Nephron progenitor cell (in vitro differentiated cells): ENCODE results near the gene NHLRC2.

ENCODE experiments used
- DNase-seq: peaks from one replicate; pipeline ENCODE4 v3.0.0; 2021
- H3K27ac Mint-ChIP-seq: 2 replicates; pipeline ENCODE4 v1.8.0; 2021; ENCODE audit warnings: mild to moderate bottlenecking, moderate library complexity, mixed read lengths
- H3K27me3 Mint-ChIP-seq: 2 replicates; pipeline ENCODE4 v1.8.0; 2021; ENCODE audit warnings: mild to moderate bottlenecking, low read depth, mixed read lengths; ENCODE audit not compliant: poor library complexity
- H3K36me3 Mint-ChIP-seq: 2 replicates; pipeline ENCODE4 v1.8.0; 2021; ENCODE audit warnings: low read depth, mixed read lengths
- H3K4me1 Mint-ChIP-seq: 2 replicates; pipeline ENCODE4 v1.8.0; 2021; ENCODE audit warnings: mixed read lengths
- H3K4me3 Mint-ChIP-seq: 2 replicates; pipeline ENCODE4 v1.8.0; 2021; ENCODE audit warnings: mild to moderate bottlenecking, moderate library complexity, mixed read lengths
- H3K9me3 Mint-ChIP-seq: 2 replicates; pipeline ENCODE4 v1.8.0; 2021; ENCODE audit warnings: mild to moderate bottlenecking, moderate library complexity, mixed read lengths
- TF ChIP-seq, protein P1 (sequence below): fragments of 200-600 bp; sonication (generic); IDR thresholded peaks from 2 replicates; pipeline ENCODE4 v1.5.0; 2021; ENCODE audit warnings: antibody characterized with exemption

NHLRC2 gene

DNA sequence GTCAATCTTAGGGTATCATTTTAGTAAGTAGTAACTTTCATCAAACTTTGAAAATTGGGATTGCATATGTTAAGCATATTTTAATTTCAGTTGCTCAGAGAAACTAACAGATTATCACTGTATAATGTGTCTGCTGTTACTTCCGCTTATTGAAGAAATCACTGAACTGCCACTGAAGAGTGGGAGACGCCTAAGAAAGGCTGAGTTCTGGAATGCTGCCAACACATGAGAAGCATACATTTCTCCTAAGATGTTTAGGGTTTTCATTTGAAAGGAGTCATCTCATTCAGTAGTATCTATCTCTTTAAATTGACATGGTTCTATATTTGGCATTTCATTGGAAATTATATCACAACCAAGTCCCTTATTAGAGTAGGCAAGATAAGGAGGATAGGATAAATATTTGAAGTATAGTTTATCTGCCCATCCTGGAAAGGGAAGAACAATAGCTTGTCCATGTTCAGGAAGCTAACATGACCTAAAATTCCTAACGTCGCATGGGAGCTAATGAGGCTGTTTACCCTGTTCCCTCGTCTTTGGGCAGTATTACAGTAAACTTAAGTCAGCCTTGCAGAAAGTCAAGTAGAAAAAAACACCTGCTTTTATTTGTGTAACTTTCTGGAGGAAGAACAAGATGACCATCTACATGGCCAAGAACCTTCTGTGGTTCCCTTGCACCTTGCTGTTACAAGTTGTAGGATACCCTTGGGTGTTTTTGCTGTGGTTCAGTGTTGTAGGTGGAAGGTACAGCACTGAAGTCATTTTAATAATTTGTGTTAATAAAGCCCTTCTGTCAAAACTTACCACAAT is 67.3 kb downstream of the NHLRC2 start:
- Mint-ChIP-seq H3K4me1 (no peaks in the 10 kb centered on the region), H3K27ac (no peak overlapping the region), H3K9me3 (peaks cover 20% of the 10 kb centered on the region), H3K36me3 (peaks cover 15% of the 10 kb centered on the region), H3K27me3 (peaks cover 15% of the 10 kb centered on the region), H3K4me3 (no peak overlapping the region)
- no peak for DNase-seq
- TF ChIP-seq, protein P1, sequence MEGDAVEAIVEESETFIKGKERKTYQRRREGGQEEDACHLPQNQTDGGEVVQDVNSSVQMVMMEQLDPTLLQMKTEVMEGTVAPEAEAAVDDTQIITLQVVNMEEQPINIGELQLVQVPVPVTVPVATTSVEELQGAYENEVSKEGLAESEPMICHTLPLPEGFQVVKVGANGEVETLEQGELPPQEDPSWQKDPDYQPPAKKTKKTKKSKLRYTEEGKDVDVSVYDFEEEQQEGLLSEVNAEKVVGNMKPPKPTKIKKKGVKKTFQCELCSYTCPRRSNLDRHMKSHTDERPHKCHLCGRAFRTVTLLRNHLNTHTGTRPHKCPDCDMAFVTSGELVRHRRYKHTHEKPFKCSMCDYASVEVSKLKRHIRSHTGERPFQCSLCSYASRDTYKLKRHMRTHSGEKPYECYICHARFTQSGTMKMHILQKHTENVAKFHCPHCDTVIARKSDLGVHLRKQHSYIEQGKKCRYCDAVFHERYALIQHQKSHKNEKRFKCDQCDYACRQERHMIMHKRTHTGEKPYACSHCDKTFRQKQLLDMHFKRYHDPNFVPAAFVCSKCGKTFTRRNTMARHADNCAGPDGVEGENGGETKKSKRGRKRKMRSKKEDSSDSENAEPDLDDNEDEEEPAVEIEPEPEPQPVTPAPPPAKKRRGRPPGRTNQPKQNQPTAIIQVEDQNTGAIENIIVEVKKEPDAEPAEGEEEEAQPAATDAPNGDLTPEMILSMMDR, result no peak

DNA sequence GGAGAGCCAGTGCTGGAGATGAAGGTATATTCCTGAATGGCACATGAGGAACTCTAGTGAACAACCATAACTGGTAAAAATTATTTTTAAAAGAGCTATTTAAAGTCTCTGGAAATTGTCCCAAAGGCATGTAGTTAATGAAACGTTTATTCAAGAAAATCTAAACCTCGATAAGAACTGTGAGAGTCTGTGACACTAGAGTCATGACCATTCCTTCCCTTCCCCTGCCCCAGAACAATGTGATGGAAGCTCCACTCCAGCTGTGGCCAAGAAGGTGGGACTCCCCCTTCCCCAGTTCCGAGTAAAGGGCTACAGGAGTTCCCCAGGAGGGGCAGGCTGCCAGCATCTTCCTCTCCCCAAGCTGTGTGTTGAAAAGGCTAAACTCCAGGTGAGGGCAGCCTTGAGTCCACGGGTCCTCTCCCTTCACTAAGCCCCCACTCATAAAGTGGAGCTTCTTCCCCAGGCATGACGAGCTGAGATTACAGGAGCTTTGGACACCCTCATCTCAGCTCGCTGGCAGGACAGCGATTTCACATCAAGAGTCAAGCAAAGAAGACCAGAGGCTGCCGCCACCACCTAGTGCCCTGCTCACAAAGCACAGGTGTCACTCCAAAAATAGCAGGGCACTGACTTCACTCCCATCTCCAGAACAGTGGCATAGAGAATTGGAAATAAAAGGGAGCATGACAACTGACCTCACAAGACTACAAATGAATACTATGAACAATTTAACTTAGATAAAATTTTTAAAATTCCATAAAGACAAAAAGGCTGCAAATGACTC is 68.5 kb downstream of the NHLRC2 start:
- peaks cover 18% of the 10 kb centered on the region for H3K27me3 Mint-ChIP-seq
- DNase-seq, result no peak
- no peak overlapping the region for H3K27ac Mint-ChIP-seq
- no peaks in the 10 kb centered on the region for H3K4me1 Mint-ChIP-seq
- peaks cover 20% of the 10 kb centered on the region for H3K9me3 Mint-ChIP-seq
- H3K4me3 Mint-ChIP-seq, result no peak overlapping the region
- TF ChIP-seq, protein P1, result no peak
- H3K36me3 Mint-ChIP-seq, result peaks cover 8% of the 10 kb centered on the region

- peaks cover 18% of the 10 kb centered on the region for H3K27me3 Mint-ChIP-seq
- peaks cover 20% of the 10 kb centered on the region for H3K9me3 Mint-ChIP-seq
- TF ChIP-seq, protein P1, result no peak
- peaks cover 1% of the 10 kb centered on the region for H3K4me1 Mint-ChIP-seq
- no peak overlapping the region for H3K27ac Mint-ChIP-seq
- DNase-seq, result no peak
- no peaks in the 10 kb centered on the region for H3K36me3 Mint-ChIP-seq
- no peak overlapping the region for H3K4me3 Mint-ChIP-seq
Observed at GRCh38 chr10:113924186-113924585, 69.7 kb downstream of the NHLRC2 start.

DNA sequence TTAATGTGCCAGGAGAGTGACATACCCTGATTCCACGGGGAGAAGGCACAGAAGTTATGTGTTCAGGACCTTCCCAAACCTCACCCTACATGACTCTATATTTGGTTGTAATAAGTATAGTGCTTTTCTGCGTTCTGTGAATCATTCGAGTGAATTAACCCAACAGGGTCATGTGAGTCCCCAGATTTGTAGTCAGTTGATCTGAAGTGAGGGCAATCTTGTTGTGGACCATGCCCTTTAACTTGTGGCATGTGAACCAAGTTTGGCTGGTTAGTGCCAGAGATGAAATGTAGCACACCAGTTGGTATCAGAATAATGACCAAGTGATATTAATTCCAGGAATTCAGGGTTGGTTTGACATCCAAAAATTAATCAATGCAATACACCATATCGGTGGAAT is 70.2 kb downstream of the NHLRC2 start:
- Mint-ChIP-seq H3K27me3 (peaks cover 18% of the 10 kb centered on the region), H3K4me3 (no peak overlapping the region), H3K9me3 (peaks cover 20% of the 10 kb centered on the region), H3K27ac (no peak overlapping the region), H3K36me3 (no peaks in the 10 kb centered on the region), H3K4me1 (peaks cover 6% of the 10 kb centered on the region)
- TF ChIP-seq, protein P1, result no peak
- no peak for DNase-seq

GRCh38 chr10:113927440-113927839 is 73.0 kb downstream of the NHLRC2 start:
- TF ChIP-seq, protein P1, result no peak
- Mint-ChIP-seq H3K4me1 (peaks cover 9% of the 10 kb centered on the region), H3K36me3 (no peaks in the 10 kb centered on the region), H3K4me3 (no peak overlapping the region), H3K27me3 (peaks cover 15% of the 10 kb centered on the region), H3K27ac (no peak overlapping the region), H3K9me3 (peaks cover 20% of the 10 kb centered on the region)
- no peak for DNase-seq
